GM19238 (cell line): ENCODE measurements around the gene SLIT3.

ENCODE experiments used
- DNase-seq: peaks from one replicate; pipeline ENCODE4 v3.0.0; 2011; ENCODE audit warnings: low spot score; ENCODE audit not compliant: insufficient read length

The SLIT3 gene

GRCh38 chr5:168939156-168939800, 361.7 kb downstream of the SLIT3 start:
- DNase-seq = no peak

- no peak for DNase-seq
Observed at GRCh38 chr5:168936511-168936910, 364.4 kb downstream of the SLIT3 start.

- no peak for DNase-seq
Observed at GRCh38 chr5:168935183-168935582, 365.8 kb downstream of the SLIT3 start.

- no peak for DNase-seq
Observed at GRCh38 chr5:168934169-168934568, 366.8 kb downstream of the SLIT3 start.

GRCh38 chr5:168932400-168933189, 368.3 kb downstream of the SLIT3 start:
- no peak for DNase-seq

- DNase-seq = no peak
Observed at GRCh38 chr5:168931638-168932345, 369.1 kb downstream of the SLIT3 start.

- DNase-seq = no peak
Observed at GRCh38 chr5:168929656-168930055, 371.3 kb downstream of the SLIT3 start.

GRCh38 chr5:168925160-168925559, 375.8 kb downstream of the SLIT3 start:
- DNase-seq = no peak

GRCh38 chr5:168921147-168921866, 379.6 kb downstream of the SLIT3 start:
- no peak for DNase-seq

- DNase-seq = no peak
Observed at GRCh38 chr5:168920019-168920810, 380.7 kb downstream of the SLIT3 start.

GRCh38 chr5:168917947-168918600, 382.9 kb downstream of the SLIT3 start:
- no peak for DNase-seq

- DNase-seq = no peak
Observed at GRCh38 chr5:168916852-168917251, 384.1 kb downstream of the SLIT3 start.

- no peak for DNase-seq
Observed at GRCh38 chr5:168916266-168916665, 384.7 kb downstream of the SLIT3 start.

GRCh38 chr5:168914491-168914890, 386.4 kb downstream of the SLIT3 start:
- DNase-seq = no peak

- DNase-seq = no peak
Observed at GRCh38 chr5:168910874-168911273, 390.1 kb downstream of the SLIT3 start.

- no peak for DNase-seq
Observed at GRCh38 chr5:168908207-168908606, 392.7 kb downstream of the SLIT3 start.

GRCh38 chr5:168903061-168903460, 397.9 kb downstream of the SLIT3 start:
- DNase-seq = no peak

- DNase-seq = no peak
Observed at GRCh38 chr5:168899673-168900072, 401.3 kb downstream of the SLIT3 start.

- no peak for DNase-seq
Observed at GRCh38 chr5:168899264-168899663, 401.7 kb downstream of the SLIT3 start.

GRCh38 chr5:168898247-168898911, 402.6 kb downstream of the SLIT3 start:
- no peak for DNase-seq
